CD4-positive, alpha-beta T cell treated with Interleukin-2 at 100 ng/mL for 4 hours (primary cell): ENCODE measurements around the gene GALNT2.

ENCODE experiments used
- DNase-seq: peaks from one replicate; pipeline ENCODE4 v3.0.0-alpha.2; 2020; ENCODE audit warnings: low spot score

GALNT2 gene

DNA sequence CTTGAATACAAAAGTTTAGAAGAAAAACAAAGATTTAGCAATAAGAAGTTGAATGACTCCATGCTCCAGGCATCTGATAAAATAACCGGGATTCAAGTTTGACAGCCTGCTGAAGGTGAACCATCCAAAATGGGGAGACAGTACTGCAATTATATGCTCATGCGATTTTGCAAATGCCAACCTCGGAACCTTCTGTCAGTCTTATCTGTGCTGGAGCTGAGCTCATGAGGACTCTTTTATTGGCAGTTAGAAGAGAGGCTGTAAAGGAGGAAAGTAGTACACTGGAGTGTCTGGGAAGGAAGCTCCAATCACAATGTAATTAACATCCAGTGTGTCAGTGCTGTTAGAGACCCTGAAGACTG is 170.0 kb downstream of the GALNT2 start:
- no peak for DNase-seq

DNA sequence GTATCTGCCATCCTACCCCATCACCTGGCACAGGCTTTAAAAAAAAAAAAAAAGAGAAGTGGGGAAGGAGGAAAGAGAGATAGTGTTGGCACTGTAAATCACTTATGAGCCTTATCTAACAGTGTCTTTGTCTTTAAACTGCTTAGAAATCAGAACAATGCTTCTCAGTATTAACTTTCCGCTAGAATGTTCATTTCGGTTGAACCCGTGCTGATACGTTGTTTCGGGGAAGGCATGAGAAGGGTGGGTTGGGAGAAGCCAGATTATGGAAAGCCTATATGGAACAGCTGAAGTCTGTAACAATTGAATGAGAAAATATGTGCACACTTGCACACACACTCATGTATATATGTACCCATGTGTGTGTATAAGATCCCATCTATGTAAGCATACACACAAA is 170.8 kb downstream of the GALNT2 start:
- DNase-seq: no peak

DNA sequence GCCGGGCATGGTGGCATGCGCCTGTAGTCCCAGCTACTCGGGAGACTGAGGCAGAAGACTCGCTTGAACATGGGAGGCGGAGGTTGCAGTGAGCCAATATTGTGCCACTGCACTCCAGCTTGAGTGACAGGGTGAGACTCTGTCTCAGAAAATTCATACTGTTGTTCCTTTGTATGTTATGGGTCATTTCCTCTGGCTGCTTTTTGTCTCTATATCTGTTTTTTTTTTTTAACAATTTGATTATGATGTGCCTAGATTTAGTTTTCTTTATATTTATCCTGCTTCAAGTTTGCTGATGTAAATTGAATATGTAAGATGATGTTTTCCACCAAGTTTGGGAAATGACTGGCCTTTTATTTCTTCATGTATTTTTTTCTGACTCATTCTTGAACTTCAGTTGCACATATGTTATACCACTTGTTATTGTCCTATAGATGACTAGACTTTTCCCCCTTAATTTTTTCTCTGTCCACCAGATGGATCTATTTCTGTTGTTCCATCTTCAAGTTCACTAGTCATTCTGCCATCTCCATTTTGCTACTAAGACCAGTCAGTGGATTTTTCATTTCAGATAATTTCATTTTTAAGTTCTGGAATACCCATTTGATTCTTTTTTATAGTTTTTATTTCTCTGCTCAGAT is 173.5 kb downstream of the GALNT2 start:
- DNase-seq: no peak

DNA sequence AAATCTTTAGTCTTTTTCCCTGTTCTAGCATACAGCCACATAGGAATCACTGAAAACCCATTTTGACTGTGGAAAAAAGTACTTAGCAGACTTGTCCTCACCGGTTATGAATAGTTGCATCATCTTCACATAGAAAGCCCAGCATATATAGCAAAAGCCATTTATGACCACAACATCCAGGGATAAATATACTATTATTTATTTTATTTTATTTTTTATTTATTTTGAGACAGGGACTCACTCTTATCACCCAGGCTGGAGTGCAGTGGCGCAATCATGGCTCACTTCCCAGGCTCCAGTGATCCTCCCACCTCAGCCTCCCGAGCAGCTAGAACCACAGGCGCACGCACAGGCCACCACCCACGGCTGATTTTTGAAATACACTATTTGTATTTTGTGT is 175.3 kb downstream of the GALNT2 start:
- no peak for DNase-seq

DNA sequence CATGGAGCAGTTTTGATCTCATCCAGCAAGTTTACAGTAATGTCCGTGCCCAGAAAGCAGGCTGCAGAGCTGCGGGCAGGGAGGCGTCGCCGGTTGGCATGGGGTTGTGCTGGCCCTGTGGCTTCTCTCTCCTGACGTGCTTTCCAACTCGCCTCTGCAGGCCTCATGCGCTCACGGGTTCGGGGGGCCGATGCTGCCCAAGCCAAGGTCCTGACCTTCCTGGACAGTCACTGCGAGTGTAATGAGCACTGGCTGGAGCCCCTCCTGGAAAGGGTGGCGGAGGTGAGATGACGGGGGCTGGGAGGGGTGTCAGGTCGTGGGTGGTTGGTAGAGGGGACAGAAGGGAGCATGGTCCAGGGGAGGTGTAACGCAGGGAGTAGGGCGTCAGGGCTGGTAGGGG is 176.1 kb downstream of the GALNT2 start:
- no peak for DNase-seq

DNA sequence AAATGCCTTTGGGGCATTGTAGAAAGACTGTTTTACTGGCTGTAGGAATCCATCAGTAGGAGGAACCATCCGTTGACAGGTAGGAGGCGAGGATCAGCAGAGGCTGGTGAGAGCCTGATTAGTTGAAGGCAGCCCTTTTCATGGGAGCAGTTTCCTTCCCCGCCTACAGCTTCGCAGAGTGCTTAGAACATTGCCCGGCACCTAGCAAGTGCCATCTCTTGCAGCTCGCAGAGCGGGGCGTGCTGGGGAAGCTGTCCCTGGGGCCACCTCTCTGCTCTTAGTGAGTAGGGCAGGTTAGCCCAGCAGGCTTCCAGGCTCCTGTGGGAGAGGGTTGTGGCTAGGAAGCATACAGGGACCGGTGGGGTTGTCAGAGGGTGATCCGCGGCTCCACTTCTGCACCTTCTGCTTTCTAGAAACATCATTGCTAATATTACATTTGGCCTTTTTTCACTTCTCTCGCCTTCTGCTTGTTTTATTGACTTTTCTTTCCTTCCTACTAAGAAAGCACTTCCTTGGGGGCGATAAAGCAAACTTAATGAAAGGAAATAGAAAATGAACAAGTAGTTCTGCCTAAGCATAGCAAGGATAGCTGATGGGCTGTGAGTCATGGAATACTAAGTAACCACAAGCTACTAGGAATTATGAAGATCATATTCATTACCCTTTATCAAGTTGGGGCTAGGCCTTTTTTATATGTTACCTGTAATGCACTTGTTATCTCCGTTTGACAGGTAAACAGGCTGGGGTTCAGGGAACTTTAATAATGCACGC is 176.7 kb downstream of the GALNT2 start:
- DNase-seq: no peak

DNA sequence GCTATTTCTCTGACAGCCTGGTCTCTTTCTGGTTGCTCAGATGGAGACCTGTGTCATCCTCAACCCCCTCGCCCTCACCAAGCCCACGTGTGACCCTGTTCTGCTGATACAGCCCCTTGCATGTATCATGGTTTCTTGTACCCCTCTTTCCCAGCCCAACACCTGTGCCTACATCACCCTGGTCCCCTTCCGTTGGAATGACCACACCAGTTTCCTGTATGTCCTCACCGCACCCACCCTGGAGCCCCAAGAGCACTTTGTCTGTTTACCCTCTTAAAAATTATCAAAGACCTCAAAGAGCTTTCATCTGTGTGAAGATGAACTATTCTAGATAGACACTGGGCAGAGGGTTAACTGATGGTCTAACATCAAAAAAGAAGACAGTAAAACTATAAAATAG is 179.5 kb downstream of the GALNT2 start:
- no peak for DNase-seq

DNA sequence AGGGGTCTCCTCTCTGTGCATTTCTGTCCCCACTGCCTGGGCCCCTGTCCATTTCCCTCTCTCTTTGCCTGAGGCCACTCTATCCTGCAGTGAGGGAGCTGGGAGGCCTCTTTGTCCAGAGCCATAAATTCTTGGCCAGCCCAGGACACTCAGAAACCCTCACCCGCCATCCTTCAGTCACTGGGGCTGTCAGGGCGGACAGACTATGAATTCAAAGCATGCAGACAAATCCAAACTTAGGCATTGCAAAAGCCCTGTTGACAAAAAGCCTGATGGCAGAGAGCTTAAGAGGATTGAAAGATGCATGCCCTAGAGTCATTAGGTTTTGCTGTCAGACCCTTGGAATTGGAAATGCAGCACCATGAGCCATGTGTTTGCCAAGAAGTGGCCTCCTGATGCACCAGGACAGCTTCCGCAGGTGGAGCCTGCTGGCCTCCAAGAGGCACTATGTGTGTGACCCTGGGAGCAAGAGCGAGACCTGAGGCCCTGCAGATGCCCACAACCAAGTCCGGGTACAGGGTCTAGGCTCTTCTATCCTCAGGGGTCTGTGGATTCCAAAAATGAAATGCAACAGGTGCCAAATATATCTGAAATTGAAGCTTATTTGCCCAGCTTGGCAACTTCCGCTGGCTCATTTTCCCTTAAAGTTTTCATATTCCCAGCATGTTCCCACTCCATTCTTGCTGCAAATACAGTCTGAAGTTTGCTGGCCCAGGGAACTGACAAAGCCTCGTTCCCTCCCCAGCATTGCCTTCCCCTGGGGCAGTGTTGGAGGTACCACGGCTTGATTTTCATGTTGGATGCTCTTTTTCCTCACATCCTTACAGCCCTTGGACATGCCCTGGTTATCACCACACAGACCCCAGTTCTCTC is 181.2 kb downstream of the GALNT2 start:
- DNase-seq: no peak

DNA sequence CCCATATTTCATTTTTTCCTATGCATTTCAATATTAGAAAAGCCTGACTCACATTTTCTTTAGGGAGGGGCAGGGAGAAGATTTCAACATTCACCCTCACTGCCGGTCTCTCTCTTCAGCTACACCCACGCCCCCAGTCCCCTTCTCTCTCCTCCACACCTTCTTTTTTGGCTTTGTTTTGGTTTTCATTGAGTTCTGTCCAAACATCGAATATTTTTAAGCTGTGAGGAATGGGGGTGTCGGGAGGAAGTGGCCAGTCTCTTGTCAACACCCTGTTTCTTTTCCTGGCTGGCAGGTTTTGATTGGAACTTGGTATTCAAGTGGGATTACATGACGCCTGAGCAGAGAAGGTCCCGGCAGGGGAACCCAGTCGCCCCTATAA is 181.8 kb downstream of the GALNT2 start:
- no peak for DNase-seq

DNA sequence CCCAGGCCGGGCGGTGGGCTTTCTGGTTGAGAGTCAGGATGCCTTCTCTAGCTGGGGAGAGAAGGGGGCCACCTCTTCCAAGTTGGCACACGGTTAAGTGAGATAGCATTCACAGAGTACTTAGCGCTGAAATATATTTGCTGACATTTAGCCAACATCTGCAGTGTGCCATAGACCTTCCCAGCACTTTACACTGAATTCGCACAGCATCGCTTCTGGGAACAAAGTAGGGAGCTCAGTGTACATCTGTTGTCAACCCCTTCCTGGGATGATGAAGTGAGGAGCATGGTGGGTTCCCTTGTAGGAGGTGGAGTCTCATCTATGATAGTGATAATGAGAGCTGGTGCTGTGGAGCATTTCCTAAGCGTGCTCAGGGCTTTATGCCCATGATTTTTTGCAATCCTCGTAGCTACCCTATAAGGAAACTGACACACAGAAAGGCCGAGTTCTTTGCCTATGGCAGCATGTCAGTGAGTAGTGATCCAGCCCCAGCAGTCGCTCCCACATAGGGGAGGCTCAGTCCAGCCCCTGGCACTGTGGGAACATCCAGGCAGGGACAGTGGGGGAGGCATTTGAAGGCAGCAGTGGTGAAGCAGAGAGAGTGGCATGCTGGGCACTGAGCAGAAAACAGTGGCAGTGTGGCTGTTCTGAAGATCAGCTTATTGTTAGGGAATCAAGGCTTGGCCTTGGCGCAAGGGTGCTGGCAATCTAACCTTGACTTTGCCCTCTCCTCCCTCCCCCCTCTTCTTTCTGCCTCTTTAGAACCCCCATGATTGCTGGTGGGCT is 182.8 kb downstream of the GALNT2 start:
- no peak for DNase-seq

DNA sequence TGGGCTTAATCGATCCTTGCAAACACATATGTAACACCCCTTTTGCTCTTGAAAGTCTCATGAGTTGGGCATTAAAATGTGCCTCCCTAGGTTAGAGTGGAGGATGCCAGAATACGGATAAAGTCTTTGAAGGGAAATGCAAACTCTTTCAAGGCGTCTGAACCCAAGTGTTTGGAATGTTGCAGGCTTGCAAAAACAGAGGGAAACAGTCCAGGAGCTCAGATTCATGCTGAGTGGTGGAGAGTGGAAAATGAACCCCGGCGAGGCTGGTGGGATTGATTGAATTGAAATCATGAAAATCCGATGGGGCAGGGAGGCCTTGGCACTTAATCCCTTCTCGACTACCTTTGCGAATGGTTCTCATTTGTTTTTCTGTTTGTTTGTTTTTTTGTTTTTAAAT is 183.6 kb downstream of the GALNT2 start:
- no peak for DNase-seq

DNA sequence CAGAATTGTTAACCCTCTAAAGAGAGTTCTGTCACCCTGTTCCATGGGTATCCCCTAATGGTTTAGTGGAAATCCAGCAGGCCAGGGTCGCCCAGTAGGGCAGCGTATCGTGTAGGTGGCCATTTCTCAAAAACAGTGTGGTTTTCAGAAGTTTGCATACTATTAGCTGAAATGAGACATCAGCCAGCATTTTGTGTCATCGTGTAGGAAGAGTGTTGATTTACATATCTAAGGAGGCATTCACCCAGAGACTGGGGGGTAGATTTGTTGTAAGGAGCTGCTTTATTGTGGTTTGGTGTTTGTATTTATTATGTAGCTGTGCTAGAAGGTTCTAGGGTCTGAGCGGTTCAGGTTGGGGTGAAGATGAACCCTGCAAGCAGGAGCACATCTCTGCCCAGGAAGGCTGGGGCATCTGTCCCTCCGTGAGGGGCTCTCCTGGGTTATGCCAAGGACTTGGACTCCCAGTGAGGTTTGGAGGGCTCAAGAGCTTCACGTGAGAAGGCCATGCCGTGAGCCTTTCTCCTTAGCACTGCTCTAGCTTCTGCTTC is 184.7 kb downstream of the GALNT2 start:
- no peak for DNase-seq

DNA sequence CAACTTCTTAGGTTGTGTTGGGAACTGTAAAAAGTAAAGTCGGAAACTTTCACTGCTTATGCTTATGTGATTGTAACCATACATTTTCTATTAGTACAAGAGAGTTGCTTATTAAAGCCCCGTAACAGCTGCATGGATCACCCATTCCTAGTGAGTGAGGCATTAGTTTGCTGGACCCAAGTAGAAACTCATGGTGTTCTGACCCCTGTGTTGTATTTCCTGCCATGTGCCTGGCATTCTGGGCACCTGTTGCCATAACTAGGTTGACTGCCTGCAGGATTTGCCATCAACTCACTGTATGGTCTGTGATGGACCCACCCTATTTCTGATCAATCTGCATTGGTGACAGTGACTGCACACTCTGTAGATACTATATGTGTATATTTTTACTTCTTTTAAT is 186.1 kb downstream of the GALNT2 start:
- DNase-seq: no peak

DNA sequence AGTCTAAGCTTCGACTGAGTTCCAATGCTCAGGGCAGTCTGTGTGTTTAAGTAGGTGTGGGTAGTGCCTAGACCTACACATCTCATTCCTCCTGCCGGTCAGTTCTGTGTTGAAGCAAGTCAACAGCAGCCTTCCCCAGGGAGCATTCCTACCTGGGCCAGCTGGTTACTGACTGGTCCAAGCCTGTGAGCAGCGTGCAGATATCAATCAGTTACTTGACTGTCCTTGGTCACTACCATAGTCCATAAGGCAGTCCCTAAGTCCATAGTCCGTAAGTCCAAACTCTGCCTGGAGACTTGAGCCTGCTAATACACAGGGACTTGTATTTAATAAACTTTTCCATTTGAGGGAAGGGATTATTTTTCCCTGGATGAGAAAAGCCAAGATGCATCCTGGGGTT is 187.2 kb downstream of the GALNT2 start:
- DNase-seq: no peak

DNA sequence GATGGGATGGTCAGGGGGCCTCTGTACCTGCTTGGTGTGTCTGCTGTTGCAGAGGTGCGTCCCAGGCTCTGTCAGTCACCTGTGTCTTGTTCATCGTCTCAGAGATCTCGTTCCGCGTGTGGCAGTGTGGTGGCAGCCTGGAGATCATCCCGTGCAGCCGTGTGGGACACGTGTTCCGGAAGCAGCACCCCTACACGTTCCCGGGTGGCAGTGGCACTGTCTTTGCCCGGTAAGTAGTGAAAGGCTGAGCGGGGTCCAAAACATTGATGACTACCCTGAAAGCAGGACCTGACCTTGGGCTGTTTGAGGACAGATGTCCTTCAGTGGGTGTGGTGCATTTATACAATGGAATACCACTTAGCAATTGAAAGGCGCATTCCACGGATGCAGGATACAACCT is 188.1 kb downstream of the GALNT2 start:
- DNase-seq: no peak

DNA sequence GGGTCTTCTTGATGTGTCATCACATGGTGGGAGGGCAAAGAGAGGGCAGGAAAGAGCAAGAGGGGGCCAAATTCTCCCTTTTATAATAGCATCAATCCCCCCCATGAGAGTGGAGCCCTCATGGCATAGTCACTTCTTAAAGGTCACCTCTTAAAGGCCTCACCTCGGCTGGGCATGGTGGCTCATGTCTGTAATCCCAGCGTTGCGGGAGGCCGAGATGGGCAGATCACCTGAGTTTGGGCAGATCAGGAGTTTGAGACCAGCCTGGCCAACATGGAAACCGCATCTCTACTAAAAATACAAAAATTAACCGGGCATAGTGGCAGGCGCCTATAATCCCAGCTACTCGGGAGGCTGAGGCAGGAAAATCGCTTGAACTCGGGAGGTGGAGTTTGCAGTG is 189.0 kb downstream of the GALNT2 start:
- no peak for DNase-seq

DNA sequence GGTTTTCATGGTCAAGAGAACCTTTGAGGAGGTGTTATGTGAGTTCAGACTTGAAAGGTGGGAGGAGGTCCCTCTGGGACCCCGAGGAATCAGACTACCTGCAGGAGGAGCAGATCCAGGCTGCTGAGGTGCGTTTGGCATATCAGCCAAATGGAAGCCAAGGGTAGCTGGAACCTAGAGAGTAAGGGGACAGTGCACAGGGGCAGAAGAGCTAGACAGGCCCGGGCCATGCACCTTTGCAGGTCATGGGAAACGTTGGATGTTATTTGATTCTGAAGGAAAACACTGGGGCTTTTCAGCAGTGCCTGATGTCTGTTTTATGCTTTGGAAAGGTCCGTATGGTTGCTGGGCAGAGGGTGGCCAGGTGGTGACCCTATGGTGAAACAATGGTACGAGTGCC is 189.9 kb downstream of the GALNT2 start:
- DNase-seq: no peak

DNA sequence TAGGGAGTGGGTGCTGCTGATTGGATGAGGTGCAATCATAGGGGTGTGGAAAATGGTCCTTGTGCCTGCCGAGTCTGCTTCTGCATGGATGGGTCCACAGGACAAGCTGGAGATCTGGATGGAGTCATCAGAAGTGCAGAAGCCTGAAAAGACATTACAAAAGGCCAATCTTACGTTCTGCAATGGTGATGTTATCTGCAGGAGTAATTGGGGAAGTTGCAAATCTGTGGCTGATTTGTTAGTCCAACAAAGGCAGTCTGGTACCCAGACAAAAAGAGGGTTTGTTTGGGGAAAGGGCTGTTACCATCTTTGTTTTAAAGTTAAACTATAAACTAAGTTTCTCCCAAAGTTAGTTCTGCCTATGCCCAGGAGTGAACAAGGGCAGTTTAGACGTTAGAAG is 192.6 kb downstream of the GALNT2 start:
- DNase-seq: no peak

DNA sequence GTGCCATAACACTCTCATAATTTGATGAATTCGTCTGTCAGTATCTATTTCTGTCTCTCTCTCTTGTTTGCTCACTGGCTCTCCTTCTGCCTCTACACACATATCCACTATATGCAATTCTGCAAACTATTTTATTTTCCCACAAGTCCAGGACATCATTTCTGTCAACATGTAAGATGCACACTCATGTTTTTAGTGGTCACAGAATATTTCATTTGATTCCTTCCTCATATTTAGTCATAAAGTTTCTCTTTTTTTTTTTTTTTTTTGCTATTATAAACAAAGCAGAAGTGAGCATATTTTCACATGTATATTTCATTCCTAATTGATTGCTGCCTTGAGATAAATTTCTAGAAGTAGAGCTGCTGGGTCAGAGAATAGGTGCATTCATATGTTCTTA is 193.8 kb downstream of the GALNT2 start:
- no peak for DNase-seq

DNA sequence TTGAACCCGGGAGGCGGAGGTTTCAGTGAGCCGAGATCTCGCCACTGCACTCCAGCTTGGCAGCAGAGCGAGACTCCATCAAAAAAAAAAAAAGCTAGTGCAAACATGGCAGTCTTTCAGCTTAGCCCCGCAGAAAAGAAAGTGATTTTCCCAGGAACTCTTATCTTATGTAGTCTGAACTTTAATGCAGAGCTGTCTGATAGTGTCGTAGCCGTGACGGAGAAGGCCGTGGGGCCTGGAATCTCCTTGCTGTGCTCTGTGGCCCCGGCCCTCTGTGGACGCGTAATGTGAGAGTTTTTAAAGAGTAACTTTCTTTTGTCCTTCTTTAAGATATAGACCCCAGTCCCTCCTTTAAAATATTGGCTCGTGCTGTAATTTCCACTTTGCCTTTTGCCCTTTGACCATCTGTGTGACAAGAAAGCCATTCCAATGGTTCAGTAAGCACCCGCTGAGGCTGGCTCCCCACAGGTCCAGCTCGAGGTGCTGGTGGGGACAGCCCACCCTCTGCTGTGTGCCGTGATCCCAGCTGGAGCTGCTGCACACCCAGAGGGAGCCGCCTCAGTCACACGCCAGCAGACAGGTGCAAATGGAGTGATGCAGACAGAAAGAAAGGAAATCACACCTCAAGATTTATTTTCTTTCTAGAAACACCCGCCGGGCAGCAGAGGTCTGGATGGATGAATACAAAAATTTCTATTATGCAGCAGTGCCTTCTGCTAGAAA is 195.1 kb downstream of the GALNT2 start:
- DNase-seq: no peak

DNA sequence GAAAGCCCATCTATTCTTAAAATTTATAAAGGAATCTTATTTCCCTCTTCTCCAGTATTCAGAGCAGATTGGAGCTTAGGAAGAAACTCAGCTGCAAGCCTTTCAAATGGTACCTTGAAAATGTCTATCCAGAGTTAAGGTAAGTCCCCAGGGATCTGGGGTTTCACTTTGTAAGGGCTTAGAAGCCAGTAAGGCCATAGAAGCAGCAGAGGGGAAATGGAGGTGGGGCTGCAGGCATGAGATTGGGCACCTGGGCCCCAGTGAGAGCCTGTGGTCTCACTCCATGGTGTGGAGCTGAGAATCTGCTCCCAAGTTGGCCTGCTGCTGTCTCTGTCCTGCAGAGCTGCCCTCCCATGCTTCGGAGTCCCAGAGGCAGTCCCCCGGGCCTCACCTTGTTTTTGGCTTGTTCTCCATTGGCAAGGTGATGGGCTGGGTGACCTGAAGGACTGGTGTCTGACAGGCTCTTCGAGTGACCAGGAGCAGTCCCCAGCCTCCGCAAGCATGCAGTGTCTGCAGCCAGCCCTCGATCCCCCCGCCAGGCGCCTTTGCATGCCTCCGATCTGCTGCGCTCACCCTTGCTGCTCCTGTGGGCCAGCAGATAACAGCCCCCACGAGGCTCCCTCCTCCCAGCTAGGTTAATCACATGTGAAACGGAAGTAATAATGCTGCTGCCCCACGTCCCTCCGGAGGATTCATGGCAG is 196.0 kb downstream of the GALNT2 start:
- no peak for DNase-seq
